Gastrocnemius medialis (tissue), 4 donors: ENCODE results near the gene RETREG1.

Source experiments
- CTCF ChIP-seq, 5 experiments: fragments of 450-650 bp in 3 of 5; fragments of 200-600 bp in 2 of 5; sonication (generic) in 2 of 5; IDR thresholded peaks in 4 of 5; conservative IDR thresholded peaks in 1 of 5; 1 replicate in 4 of 5; 2 replicates in 1 of 5; pipeline ENCODE4 v1.5.1; 2016 to 2019; ENCODE audit warnings: antibody characterized with exemption in 5 of 5, mild to moderate bottlenecking in 3 of 5, moderate library complexity in 3 of 5
- POLR2A ChIP-seq, 2 donors: fragments of 450-650 bp; IDR thresholded peaks; one replicate each; pipeline ENCODE4 v1.6.1; 2017; ENCODE audit warnings: antibody characterized with exemption in 2 of 2, mild to moderate bottlenecking in 2 of 2, moderate library complexity in 2 of 2

GRCh38 chr5:16504571-16504970, 112.2 kb downstream of the RETREG1 start:
- TF ChIP-seq CTCF (IDR thresholded peaks at IDR 0.05 in 4 of 5, conservative IDR thresholded peaks at IDR 0.05 in 1 of 5) = no peak
- no peak for TF ChIP-seq POLR2A (IDR thresholded peaks at IDR 0.05)
